Body of pancreas (tissue), 4 donors: Measurements from ENCODE around the gene PRND. TPM values are rescaled to one million over a fixed set of nuclear protein-coding genes. Genes with fewer than 3 reads are reported as not detected.
A peak's percentile ranks its signal among the peaks of the same experiment; 100 is the strongest.
"Not testable (repeated sequence)": the region's sequence is repeated elsewhere in the genome, so short reads cannot be mapped to it uniquely, and the experiment has no call there.

Experiments used
- ATAC-seq: fragments of 150-250 bp; one replicate; pipeline ENCODE4 v1.9.1; 2016
- DNase-seq, 4 donors: peaks; one replicate each; pipeline ENCODE4 v3.0.0-alpha.2; 2019
- H3K27ac ChIP-seq, 4 donors: fragments of 200-600 bp; sonication (generic); 1 replicate in 3 of 4; 2 replicates in 1 of 4; pipeline versions ENCODE4 v1.5.1 to v1.6.1; 2016 to 2019; ENCODE audit warnings: mild to moderate bottlenecking in 1 of 4, mixed read lengths in 1 of 4, moderate library complexity in 1 of 4
- H3K27me3 ChIP-seq, 2 donors: fragments of 200-600 bp; sonication (generic); one replicate each; pipeline ENCODE4 v1.6.0; 2016; ENCODE audit warnings: mild to moderate bottlenecking in 1 of 2
- H3K36me3 ChIP-seq, 2 donors: fragments of 200-600 bp; sonication (generic); replicated peaks in 1 of 2; 2 replicates each; pipeline ENCODE4 v1.5.1; 2016; ENCODE audit warnings: low read depth in 2 of 2; ENCODE audit not compliant: insufficient read depth in 1 of 2
- H3K4me1 ChIP-seq: fragments of 200-600 bp; sonication (generic); one replicate; pipeline ENCODE4 v1.6.0; 2016
- H3K4me3 ChIP-seq, 2 donors: fragments of 200-600 bp; sonication (generic); 1 replicate in 1 of 2; 2 replicates in 1 of 2; pipeline ENCODE4 v1.5.1; 2016 to 2019
- H3K9me3 ChIP-seq, 3 donors: fragments of 200-600 bp; sonication (generic); 1 replicate in 2 of 3; 2 replicates in 1 of 3; pipeline ENCODE4 v1.5.1; 2016
- CTCF ChIP-seq, 7 experiments: fragments of 450-650 bp in 4 of 7; fragments of 200-600 bp in 3 of 7; sonication (generic) in 3 of 7; IDR thresholded peaks; one replicate each; pipeline ENCODE4 v1.5.1; 2016 to 2019; ENCODE audit warnings: antibody characterized with exemption in 7 of 7
- POLR2A ChIP-seq, 3 donors: fragments of 450-650 bp; IDR thresholded peaks; one replicate each; pipeline ENCODE4 v1.6.1; 2016; ENCODE audit warnings: antibody characterized with exemption in 3 of 3, mild to moderate bottlenecking in 2 of 3
- WGBS, 2 donors: methylation state at CpG; one replicate each; pipeline ENCODE4 v1.1.5; 2017; 5-methylcytosine and 5-hydroxymethylcytosine counted together
- intact Hi-C: fragments of 100-400 bp; cut with DNase I; formaldehyde crosslinking; loops from one replicate; pipeline ENCODE4 v1.15.1; 2023
- total RNA-seq, 2 donors: library from RNA; depleted of rRNA; stranded (reverse); fragments of >200 nt; gene quantifications; one replicate each; pipeline ENCODE4 v1.1.0, GENCODE V29; 2016

Gene PRND
- total RNA-seq, 2 donors from 2014 or later, result not detected

DNA sequence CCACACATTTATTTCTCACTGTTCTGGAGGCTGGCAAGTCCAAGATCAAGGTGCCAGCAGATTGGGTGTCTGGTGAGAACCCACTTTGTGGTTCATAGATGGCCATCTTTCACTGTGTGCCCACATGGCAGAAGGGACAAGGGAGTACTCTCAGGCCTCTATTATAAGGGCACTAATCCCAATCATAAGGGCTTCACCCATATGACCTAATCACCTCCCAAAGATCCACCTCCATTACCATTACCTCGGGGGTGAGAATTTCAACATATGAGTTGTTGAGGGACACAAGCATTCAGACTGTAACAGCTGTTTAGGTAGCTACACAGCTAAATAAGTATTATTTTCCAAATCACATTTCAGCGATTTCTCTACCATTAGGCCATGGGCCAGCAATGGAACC lies 2.5 kb upstream of the PRND start:
- no peak overlapping the region for H3K4me3 ChIP-seq
- H3K36me3 ChIP-seq, result no peaks in the 10 kb centered on the region
- intact Hi-C loops, result no loop called here
- no peak for TF ChIP-seq CTCF (IDR thresholded peaks at IDR 0.05)
- no peak for TF ChIP-seq POLR2A (IDR thresholded peaks at IDR 0.05)
- no peak for ATAC-seq
- no peaks in the 10 kb centered on the region for H3K27me3 ChIP-seq
- 96% methylated on average over 2 of the region's 2 CpGs for WGBS, 2 donors
- no peak for DNase-seq
- H3K27ac ChIP-seq, result no peak overlapping the region
- H3K9me3 ChIP-seq, result no peaks in the 10 kb centered on the region
- peaks cover 11% of the 10 kb centered on the region for H3K4me1 ChIP-seq

GRCh38 chr20:4720041-4720976 lies 1.4 kb upstream of the PRND start:
- peaks cover 11% of the 10 kb centered on the region for H3K4me1 ChIP-seq
- H3K27ac ChIP-seq, result peak overlapping the region in 2 of 4 donors; percentile 10 to 67
- H3K36me3 ChIP-seq, result no peaks in the 10 kb centered on the region
- WGBS, 2 donors, result 23% methylated on average over 18 of the region's 18 CpGs
- DNase-seq, result peak; percentile 68 to 80 (median 70)
- H3K27me3 ChIP-seq, result no peaks in the 10 kb centered on the region
- no peak overlapping the region for H3K4me3 ChIP-seq
- intact Hi-C loops, result no loop called here
- no peaks in the 10 kb centered on the region for H3K9me3 ChIP-seq
- ATAC-seq, result peak; percentile 80
- TF ChIP-seq CTCF (IDR thresholded peaks at IDR 0.05) (peak; percentile 49 to 82 (median 80)), POLR2A (IDR thresholded peaks at IDR 0.05) (no peak)

- ATAC-seq, result peak; percentile 21
- 12 to 32% methylated on average over 5 to 10 of the region's 10 CpGs for WGBS, 2 donors
- Histone ChIP-seq H3K4me1 (peaks cover 11% of the 10 kb centered on the region), H3K9me3 (no peaks in the 10 kb centered on the region), H3K27me3 (no peaks in the 10 kb centered on the region), H3K27ac (no peak overlapping the region), H3K36me3 (no peaks in the 10 kb centered on the region), H3K4me3 (no peak overlapping the region)
- TF ChIP-seq POLR2A (IDR thresholded peaks at IDR 0.05), result no peak
- no peak for TF ChIP-seq CTCF (IDR thresholded peaks at IDR 0.05)
- intact Hi-C loops, result no loop called here
- DNase-seq, result no peak
These were observed 746 bp upstream of the PRND start for GRCh38 chr20:4720977-4721349.

DNA sequence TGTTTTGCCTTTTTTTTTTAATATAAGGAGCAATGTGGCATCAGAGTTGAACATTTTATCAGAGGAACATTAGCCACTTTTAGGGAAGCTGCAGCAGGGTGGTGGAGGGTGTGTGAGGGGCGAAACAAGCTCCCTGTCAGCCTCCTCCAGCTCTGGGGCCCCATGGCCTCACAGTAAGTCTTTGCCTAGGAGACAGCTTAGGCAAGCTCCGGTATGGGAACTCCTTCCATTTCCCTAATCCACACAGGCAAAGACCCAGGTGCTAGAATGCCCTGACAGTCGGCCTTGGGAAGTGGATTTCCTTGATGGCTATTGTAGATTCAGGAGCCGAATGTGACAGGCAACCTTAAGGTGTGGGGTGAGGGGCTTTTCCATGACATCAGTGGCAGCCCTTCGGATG lies 862 bp downstream of the PRND start:
- H3K36me3 ChIP-seq, result no peaks in the 10 kb centered on the region
- H3K27ac ChIP-seq, result no peak overlapping the region
- DNase-seq, result no peak
- WGBS, 2 donors, result 53 to 63% methylated on average over 3 to 5 of the region's 5 CpGs
- TF ChIP-seq POLR2A (IDR thresholded peaks at IDR 0.05), result no peak
- no peak overlapping the region for H3K4me3 ChIP-seq
- ATAC-seq, result no peak
- H3K9me3 ChIP-seq, result no peaks in the 10 kb centered on the region
- H3K27me3 ChIP-seq, result no peaks in the 10 kb centered on the region
- H3K4me1 ChIP-seq, result peaks cover 11% of the 10 kb centered on the region
- intact Hi-C loops, result loop anchor here (2.0 kb wide), 1 partner anchor 116 kb away; no protein-coding TSS in a partner anchor

DNA sequence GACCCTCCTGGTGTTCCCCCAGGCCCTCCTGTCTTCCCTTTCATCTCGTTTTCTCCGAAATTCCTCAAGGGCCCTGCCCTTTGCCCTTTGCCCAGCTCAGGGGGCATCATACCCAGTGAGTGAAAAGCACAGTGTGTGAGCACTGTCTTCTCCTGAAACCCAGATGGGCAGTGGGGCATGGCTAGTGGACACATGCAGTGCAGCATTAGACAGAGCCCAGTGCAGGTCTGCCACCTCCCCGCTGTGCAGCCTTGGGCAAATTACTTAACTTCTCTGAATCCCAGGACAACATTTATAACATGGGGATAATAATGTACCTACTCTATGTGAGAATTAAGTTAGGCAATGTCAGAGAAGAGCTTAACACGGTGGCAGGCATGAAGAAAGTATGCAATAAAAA lies 1.3 kb downstream of the PRND start:
- DNase-seq (no peak), ATAC-seq (no peak)
- no peak overlapping the region for H3K4me3 ChIP-seq
- TF ChIP-seq POLR2A (IDR thresholded peaks at IDR 0.05) (no peak), CTCF (IDR thresholded peaks at IDR 0.05) (no peak)
- H3K27me3 ChIP-seq, result no peaks in the 10 kb centered on the region
- no peaks in the 10 kb centered on the region for H3K36me3 ChIP-seq
- H3K27ac ChIP-seq, result no peak overlapping the region
- WGBS, 2 donors, result 42 to 48% methylated on average over 4 of the region's 4 CpGs
- intact Hi-C loops, result loop anchor here (2.0 kb wide), 1 partner anchor 116 kb away; no protein-coding TSS in a partner anchor
- H3K9me3 ChIP-seq, result no peaks in the 10 kb centered on the region
- peaks cover 11% of the 10 kb centered on the region for H3K4me1 ChIP-seq

DNA sequence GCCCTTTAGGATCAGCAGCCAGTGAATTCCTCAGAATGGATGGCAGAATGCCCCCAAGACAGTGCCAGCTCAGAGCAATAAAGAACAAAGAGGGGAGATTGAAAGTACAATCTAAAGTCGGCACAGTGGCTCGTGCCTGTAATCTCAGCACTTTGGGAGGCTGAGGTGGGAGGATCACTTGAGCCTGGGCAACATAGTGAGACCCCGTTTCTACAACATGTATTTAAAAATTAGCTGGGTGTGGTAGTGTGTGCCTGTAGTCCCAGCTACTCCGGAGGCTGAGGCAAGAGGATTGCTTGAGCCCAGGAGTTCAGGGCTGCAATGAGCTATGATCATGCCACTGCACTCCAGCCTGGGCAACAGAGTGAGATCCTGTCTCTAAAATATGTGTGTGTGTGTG lies 1.8 kb downstream of the PRND start:
- peaks cover 11% of the 10 kb centered on the region for H3K4me1 ChIP-seq
- ATAC-seq, H3K27ac ChIP-seq, H3K4me3 ChIP-seq, H3K36me3 ChIP-seq, DNase-seq, H3K27me3 ChIP-seq, H3K9me3 ChIP-seq: not testable (repeated sequence)
- intact Hi-C loops, result loop anchor here (2.0 kb wide), 1 partner anchor 117 kb away; no protein-coding TSS in a partner anchor
- 58 to 62% methylated on average over 4 of the region's 4 CpGs for WGBS, 2 donors
